ENCODE measurements around the gene SLC22A24.

The SLC22A24 gene

DNA sequence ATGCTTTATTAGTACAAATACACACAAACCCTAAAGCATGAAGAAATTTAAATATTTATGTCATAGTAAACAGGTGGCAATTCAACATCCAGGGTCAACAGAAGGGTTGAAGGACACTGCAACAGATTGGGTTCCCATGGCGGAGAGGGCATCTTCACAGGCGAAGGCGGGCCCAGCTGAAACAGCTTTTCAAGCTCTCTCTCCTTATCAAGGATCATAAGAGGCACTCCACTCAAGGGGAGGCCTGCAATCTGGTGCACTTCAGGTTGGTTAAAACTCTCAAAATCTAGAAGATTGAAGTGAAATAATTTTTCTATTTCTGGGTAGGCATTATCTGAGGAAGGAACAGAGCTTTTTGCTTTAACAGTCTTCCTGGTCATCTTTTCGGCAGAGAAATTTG is 111.6 kb downstream of the SLC22A24 start:
- ChIA-PET POLR2A (no interaction called here), CTCF (interaction anchor here (1.6 to 11.6 kb wide), 4 partner anchors 9 to 181 kb away, joined by 4 to 242 read pairs (median 12); no protein-coding TSS in a partner anchor)
- TF ChIP-seq, protein P1, sequence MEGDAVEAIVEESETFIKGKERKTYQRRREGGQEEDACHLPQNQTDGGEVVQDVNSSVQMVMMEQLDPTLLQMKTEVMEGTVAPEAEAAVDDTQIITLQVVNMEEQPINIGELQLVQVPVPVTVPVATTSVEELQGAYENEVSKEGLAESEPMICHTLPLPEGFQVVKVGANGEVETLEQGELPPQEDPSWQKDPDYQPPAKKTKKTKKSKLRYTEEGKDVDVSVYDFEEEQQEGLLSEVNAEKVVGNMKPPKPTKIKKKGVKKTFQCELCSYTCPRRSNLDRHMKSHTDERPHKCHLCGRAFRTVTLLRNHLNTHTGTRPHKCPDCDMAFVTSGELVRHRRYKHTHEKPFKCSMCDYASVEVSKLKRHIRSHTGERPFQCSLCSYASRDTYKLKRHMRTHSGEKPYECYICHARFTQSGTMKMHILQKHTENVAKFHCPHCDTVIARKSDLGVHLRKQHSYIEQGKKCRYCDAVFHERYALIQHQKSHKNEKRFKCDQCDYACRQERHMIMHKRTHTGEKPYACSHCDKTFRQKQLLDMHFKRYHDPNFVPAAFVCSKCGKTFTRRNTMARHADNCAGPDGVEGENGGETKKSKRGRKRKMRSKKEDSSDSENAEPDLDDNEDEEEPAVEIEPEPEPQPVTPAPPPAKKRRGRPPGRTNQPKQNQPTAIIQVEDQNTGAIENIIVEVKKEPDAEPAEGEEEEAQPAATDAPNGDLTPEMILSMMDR (IDR thresholded peaks at IDR 0.05; ENCODE audit: insufficient read depth, low read length, missing control alignments), result no peak
- H3K4me3 ChIP-seq (ENCODE audit: low read depth, low read length), result no peak overlapping the region
- DNase-seq (ENCODE audit: low read depth, low spot score), result no peak
